SKM-1 (cell line): Measurements from ENCODE around the gene BID.

Experiments used
- DNase-seq: peaks from one replicate; lab custom pipeline; 2025; ENCODE audit not compliant: unreplicated experiment; lab: John Stamatoyannopoulos, UW

BID gene

GRCh38 chr22:17774206-17774925 is at the start of gene BID:
TSS of gene BID (minus strand) at chr22:17774469. CDS start at chr22:17750116, 24,353 bp downstream.
- DNase-seq: no peak

- DNase-seq: no peak
Measured at GRCh38 chr22:17823964-17824363, 49.7 kb upstream of the BID start.

GRCh38 chr22:17823226-17823625 is 49.0 kb upstream of the BID start:
- no peak for DNase-seq

DNA sequence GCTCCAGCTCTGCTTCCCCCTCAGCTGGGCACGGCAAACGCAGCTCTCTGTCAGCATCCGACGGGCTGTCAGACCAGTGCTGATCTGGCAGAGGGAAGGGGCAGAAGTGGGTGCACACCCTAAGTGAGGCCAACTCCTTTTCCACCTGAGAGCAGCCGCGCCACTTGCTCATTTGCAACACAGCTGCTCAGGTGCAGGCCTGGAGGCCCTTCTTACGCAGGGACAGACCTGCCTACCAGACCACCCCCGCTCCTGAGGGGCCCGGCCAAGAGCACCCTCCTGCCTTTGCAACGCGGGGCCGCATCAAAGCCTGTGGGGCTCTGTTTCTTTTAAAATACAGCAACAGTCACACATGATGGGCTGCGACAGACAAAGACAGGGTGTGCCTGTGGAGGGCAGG is 47.8 kb upstream of the BID start:
- DNase-seq: no peak

DNA sequence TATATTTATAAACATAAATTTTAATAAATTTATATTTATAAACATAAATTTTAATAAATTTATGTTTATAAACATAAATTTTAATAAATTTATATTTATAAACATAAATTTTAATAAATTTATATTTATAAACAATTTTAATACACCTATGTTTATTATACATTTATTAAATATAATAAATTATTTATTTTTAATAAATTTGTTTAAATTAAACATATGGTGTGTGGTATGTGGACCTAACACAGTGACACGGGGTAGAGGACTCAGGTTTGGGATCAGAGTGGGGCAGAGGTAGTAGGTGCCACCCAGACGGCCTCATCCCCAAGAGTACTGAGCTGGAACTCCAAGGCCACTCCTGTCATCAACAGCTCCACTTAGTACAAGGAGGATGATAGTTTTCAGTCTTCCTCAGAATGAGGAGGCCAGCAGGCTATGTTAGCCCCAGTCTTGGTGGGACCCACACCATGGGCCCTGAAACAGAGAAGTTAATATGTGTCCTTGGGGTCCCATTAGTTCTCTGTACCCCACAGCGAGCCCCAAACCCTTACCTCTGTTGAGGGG is 46.7 kb upstream of the BID start:
- DNase-seq: no peak

DNA sequence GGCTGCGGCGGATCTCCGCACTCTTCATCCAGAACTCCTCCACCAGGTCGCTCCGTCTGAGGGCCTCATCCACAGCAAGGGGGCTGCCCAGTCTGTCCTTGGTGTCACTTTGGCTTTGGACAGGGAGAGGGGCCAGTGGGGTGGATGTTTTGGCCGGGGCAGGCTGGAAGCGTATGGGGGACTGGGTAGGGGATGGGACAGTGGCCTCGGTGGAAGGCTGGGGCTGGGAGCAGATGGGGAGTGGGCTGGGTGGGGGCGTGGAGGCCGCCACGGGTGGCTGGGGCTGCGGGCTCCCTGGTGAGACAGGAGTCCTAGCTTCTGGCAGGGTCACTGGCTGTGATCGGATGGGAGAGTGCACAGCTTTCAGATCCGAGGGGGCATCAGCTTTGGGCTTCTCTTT is 44.4 kb upstream of the BID start:
- no peak for DNase-seq

- DNase-seq: no peak
Measured at GRCh38 chr22:17818180-17818579, 43.9 kb upstream of the BID start.

DNA sequence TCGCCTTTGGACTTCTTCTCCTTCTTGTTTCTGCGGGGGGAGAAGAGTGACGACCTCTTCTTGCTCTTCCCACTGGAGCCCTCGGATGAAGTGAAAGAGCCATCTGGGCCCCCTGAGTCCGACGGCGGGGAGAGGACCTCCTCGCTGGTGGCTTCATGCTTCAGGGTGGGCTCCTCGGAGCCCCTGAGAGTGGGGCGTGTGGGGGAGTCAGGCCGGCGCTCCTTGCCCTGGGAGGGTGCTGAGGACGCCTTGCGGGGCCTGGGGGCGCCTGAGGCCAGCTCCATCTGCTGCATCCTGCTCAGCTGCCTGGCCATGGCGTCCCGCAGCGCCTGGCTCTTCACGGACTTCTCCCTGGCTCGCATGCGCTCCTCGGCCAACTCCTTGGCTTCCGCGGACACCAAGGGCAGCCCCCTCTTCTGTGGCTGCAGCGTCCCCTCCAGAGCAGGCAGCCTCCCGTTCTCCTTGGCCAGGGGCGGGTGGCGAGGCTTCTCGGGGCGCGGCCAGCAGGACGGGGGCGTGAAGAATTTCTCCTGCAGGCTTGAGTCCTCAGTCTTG is 43.3 kb upstream of the BID start:
- DNase-seq: no peak

- no peak for DNase-seq
Measured at GRCh38 chr22:17817079-17817478, 42.8 kb upstream of the BID start.

DNA sequence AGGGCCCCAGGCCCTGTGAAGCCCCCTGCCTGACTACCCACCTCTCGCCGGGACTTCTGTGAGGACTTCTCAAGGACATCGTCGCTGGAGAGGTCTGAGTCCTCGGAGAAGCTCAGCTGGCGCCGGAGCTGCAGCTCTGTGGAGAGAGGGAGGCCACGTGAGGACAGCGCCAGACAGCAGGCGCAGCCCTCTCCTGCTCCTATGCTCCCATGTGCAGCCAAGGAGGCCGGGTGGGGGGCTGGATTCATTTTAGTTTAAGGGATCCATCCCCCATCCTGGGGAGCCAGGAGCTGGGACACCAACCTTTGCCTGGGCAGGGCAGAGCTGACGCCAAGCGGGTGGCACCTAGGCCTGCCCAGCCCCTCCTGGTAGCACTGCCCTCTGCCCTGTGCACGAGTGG is 42.4 kb upstream of the BID start:
- DNase-seq: no peak

DNA sequence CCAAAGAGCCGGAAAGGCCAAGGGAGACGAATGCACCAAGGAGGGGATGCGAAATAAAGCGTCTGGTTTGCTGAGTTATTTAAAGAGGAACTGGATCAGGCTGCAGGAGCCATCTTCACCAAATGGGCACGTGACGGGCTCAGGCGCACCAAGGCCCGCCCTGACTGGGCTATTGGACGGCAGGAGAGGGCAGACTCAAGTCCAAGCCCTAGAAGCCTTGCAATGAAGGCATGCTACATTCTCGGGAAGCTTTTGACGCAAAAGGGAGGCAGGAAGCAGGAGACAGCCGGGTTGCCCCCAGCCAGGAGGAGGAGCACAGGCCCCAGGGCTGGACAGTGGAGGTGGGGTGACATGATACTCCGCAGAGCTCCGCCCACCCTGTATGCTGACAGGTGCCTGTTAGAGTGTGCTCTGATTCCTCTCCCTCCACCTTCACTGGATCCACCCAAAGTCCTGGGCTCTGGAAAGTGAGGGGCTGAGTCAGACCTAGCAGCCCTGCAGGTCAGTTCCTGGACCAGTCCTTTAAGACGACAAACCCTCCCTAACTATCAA is 41.5 kb upstream of the BID start:
- DNase-seq: no peak

DNA sequence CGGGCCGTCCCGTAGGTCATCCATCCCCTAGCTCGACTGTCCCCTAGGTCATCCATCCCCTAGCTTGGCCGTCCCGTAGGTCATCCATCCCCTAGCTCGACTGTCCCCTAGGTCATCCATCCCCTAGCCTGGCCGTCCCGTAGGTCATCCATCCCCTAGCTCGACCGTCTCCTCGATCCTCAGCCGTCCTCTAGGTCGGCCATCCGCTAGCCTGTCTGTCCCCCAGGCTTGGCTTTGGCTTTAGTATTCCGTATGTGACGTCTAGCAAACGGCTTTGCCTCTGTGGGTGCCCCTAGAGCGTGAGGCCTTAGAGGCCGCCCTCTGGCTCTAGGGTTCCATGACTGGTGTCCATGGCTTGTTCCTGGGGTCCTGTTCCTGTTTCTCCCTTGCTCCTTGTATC is 40.6 kb upstream of the BID start:
- DNase-seq: no peak

DNA sequence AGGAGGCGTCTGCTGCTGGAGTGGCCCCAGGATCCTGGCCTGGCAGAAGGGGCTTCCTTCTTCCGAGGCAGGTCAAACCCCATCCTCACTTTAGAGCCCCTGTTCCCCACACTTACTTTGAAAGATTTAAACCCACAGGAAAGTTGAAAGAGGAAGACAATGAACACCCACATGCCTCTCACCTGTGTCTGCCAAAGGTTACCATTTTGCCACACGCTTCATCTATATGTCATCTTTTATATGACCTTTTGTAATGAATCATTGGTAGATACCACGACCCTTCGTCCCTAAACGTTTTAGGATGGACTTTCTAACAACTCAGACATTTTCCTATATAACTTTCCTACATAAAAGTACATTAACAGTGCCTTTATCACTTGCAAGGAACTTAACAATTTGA is 39.8 kb upstream of the BID start:
- DNase-seq: no peak

GRCh38 chr22:17811119-17811518 is 36.9 kb upstream of the BID start:
- DNase-seq: no peak

DNA sequence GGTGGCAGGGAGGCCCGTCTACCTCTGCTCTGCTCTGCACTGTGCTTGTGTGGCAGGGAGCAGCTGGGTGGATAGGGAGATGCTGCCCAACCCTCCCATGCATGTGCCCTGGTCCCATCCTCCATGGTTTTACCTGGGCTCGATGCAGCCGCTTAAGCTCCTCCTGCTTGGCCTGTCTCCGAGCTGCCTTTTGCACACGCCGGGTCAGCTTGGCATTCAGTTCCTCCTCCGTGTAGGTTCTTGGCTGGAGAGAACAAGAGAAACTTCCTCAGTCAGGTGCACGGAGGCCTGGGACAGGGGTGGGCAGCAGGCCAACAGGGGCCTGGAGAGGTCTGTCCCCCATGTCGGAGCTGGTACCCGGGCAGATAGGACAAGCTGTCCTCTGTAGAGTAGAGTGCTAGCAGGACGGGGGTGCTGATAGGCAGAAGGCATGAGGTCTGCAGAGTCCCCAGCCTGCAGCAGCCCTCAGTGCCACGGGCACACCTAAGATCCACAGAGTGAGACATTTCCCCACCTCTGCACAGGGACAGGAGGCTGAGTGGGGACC is 36.4 kb upstream of the BID start:
- DNase-seq: no peak

DNA sequence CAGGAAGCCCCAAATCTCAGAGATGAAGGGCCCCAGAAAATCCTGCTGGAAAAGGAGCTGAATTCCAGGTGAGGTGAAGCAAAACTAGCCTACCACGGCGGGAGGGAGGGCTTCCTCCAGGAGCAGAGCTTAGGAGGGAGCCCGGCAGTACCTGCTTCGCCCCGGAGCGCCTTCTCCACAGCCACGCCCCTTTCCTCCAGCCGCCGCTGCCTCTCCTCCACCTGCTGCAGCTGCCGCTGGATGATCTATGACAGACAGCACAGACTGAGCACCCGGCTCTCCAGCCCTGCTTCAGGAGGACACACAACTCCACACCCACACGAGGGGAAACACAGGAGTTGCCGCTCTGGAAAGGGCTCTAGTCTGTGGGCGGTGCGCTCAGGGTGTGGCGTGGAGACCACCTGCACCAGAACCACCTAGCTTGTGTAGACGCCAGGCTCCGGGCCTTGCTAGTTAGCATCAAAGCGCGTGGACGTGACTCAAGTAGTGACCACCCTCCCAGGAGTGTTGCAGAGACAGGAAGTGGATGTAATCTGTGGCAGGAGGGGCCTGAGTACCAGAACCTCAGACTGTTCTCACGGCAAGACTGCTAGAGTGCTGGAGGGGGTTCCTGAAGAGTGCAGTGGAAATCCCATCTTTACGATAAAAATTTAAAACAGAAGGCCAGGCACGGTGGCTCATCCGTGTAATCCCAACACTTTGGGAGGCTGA is 34.6 kb upstream of the BID start:
- no peak for DNase-seq

GRCh38 chr22:17807578-17808410 is 33.5 kb upstream of the BID start:
- DNase-seq: no peak

GRCh38 chr22:17807086-17807485 is 32.8 kb upstream of the BID start:
- no peak for DNase-seq

GRCh38 chr22:17806437-17806836 is 32.2 kb upstream of the BID start:
- DNase-seq: no peak

- no peak for DNase-seq
Measured at GRCh38 chr22:17804331-17805080, 30.2 kb upstream of the BID start.
